ENCODE results near the gene ANK2. TPM values are rescaled to one million over a fixed set of nuclear protein-coding genes. Genes with fewer than 3 reads are reported as not detected.

The ANK2 gene
- total RNA-seq, 2 donors from 2014 or later: 21.3 to 81.6 TPM

DNA sequence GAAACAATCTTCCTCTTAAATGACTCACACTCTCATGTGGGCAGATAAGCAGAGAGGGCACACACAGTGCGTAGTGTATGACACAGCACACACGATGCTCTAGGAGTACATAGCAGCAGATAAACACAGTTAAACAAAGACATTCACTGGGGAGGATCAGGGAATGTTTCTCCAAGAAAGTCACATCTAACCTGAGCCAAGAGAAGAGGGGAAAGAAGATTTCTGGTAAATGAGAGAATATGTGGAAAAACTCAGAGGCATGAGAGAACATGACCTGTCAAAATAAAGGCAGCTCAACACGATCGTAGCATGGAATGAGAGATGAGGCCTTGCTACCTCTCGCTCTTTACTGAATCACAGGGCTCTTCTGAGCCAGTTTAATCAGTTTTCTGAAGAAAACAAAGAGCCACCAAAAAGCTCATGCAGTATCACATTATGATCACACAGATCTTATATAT lies 251.0 kb downstream of the ANK2 start:
- Histone ChIP-seq H3K27me3 (replicated peaks; ENCODE audit: insufficient read depth) (no peaks in the 10 kb centered on the region), H3K27ac (no peak overlapping the region), H3K4me1 (ENCODE audit: control insufficient read depth in 1 of 2, low read depth in 2 of 2) (peaks cover 2 to 9% of the 10 kb centered on the region in 2 donors), H3K4me3 (no peak overlapping the region), H3K36me3 (no peaks in the 10 kb centered on the region), H3K9me3 (no peaks in the 10 kb centered on the region)
- ATAC-seq (ENCODE audit: insufficient number of reproducible peaks, low FRiP score, low read depth) (no peak), DNase-seq (ENCODE audit: low spot score) (no peak)
- TF ChIP-seq, protein P1, sequence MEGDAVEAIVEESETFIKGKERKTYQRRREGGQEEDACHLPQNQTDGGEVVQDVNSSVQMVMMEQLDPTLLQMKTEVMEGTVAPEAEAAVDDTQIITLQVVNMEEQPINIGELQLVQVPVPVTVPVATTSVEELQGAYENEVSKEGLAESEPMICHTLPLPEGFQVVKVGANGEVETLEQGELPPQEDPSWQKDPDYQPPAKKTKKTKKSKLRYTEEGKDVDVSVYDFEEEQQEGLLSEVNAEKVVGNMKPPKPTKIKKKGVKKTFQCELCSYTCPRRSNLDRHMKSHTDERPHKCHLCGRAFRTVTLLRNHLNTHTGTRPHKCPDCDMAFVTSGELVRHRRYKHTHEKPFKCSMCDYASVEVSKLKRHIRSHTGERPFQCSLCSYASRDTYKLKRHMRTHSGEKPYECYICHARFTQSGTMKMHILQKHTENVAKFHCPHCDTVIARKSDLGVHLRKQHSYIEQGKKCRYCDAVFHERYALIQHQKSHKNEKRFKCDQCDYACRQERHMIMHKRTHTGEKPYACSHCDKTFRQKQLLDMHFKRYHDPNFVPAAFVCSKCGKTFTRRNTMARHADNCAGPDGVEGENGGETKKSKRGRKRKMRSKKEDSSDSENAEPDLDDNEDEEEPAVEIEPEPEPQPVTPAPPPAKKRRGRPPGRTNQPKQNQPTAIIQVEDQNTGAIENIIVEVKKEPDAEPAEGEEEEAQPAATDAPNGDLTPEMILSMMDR (IDR thresholded peaks at IDR 0.05): no peak

DNA sequence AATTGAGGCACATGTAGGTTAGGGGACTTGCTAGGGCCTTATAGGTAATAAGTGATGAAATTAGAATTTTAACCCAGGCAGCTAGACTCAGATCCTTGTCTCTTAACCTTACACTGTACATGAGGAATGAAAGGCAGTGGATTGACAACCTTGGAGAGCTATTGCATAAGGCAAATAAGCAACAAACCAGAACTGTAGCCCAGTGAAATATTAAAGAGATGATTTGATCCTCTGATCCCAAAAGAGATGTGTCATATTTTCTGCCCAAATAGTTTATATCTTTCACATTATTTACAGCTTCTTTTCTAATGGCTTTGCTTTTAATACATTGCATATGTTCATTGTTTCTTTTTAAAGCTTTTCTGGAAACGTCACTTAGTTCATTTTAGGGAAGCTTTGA lies 252.6 kb downstream of the ANK2 start:
- Histone ChIP-seq H3K9me3 (no peaks in the 10 kb centered on the region), H3K27ac (no peak overlapping the region), H3K27me3 (replicated peaks; ENCODE audit: insufficient read depth) (no peaks in the 10 kb centered on the region), H3K36me3 (no peaks in the 10 kb centered on the region), H3K4me1 (ENCODE audit: control insufficient read depth in 1 of 2, low read depth in 2 of 2) (no peaks in the 10 kb centered on the region), H3K4me3 (no peak overlapping the region)
- ATAC-seq (ENCODE audit: insufficient number of reproducible peaks, low FRiP score, low read depth): no peak
- DNase-seq (ENCODE audit: low spot score): no peak
- TF ChIP-seq, protein P1 (IDR thresholded peaks at IDR 0.05): no peak

DNA sequence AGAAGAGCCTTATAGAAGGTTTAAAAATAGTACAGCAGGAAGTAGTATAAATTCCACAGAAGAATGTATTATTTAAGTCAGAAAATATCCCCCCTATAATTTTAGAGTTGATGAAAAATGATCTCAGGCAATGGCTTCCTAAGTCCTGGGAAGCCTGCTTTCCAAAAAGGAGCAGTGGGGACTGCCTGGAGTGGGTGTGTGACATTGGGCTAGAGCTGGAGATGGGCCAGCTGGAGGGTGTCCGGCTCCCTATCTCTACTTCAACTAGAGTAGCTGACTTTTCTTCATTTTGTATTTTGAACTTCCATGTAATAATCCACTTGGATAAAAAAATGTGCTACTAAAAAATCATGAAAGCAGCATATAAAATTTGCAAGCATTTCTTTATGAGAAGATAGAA lies 253.9 kb downstream of the ANK2 start:
- H3K4me1 ChIP-seq (ENCODE audit: control insufficient read depth in 1 of 2, low read depth in 2 of 2): no peaks in the 10 kb centered on the region
- H3K27ac ChIP-seq: no peak overlapping the region
- no peaks in the 10 kb centered on the region for H3K27me3 ChIP-seq (replicated peaks; ENCODE audit: insufficient read depth)
- H3K9me3 ChIP-seq: no peaks in the 10 kb centered on the region
- no peak for ATAC-seq (ENCODE audit: insufficient number of reproducible peaks, low FRiP score, low read depth)
- H3K4me3 ChIP-seq: no peak overlapping the region
- no peaks in the 10 kb centered on the region for H3K36me3 ChIP-seq
- TF ChIP-seq, protein P1 (IDR thresholded peaks at IDR 0.05): no peak
- DNase-seq (ENCODE audit: low spot score): no peak

DNA sequence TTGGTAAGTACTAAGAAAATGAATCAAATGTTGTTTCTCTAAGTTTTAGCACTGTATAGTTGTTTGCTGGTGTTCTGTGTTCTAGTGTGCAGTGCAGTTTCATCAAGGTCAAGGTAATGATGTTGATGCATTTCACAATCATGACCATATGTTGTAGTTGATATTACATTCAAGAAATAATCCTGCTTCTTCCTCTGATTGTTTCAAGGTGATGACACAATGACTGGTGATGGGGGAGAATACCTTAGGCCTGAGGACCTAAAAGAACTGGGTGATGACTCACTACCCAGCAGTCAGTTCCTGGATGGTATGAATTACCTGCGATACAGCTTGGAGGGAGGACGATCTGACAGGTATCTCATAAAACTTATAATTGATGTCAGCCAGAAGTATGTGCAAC lies 261.6 kb downstream of the ANK2 start:
- ATAC-seq (ENCODE audit: insufficient number of reproducible peaks, low FRiP score, low read depth): no peak
- H3K4me3 ChIP-seq: no peak overlapping the region
- no peaks in the 10 kb centered on the region for H3K9me3 ChIP-seq
- H3K36me3 ChIP-seq: no peaks in the 10 kb centered on the region
- no peak for DNase-seq (ENCODE audit: low spot score)
- no peaks in the 10 kb centered on the region for H3K4me1 ChIP-seq (ENCODE audit: control insufficient read depth in 1 of 2, low read depth in 2 of 2)
- TF ChIP-seq, protein P1 (IDR thresholded peaks at IDR 0.05): no peak
- no peak overlapping the region for H3K27ac ChIP-seq
- no peaks in the 10 kb centered on the region for H3K27me3 ChIP-seq (replicated peaks; ENCODE audit: insufficient read depth)

DNA sequence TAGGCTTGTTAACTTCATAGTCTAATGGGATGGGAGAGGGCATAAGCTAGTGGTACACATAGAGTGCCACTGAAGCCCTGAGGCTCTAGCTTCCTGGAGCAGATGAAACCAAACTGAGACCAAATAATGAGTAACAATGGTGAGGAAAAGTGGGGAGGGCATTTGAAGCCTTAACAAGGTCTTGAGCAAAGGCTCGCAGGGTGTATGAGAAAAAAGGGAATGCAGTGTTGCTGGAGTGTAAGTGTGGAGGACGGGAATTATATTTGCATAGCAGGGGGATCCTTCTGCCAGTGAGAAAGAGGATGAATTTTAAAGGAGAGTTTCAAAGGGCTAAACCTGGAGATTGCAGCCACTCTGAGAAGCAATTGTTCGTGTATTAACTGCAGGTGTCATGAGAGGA lies 263.1 kb downstream of the ANK2 start:
- Histone ChIP-seq H3K9me3 (no peaks in the 10 kb centered on the region), H3K27ac (no peak overlapping the region), H3K4me1 (ENCODE audit: control insufficient read depth in 1 of 2, low read depth in 2 of 2) (no peaks in the 10 kb centered on the region), H3K36me3 (no peaks in the 10 kb centered on the region), H3K4me3 (no peak overlapping the region), H3K27me3 (replicated peaks; ENCODE audit: insufficient read depth) (no peaks in the 10 kb centered on the region)
- DNase-seq (ENCODE audit: low spot score) (no peak), ATAC-seq (ENCODE audit: insufficient number of reproducible peaks, low FRiP score, low read depth) (no peak)
- TF ChIP-seq, protein P1 (IDR thresholded peaks at IDR 0.05): no peak
